Spleen (tissue), 11 donors: ENCODE data around the gene SAFB2. TPM values are rescaled to one million over a fixed set of nuclear protein-coding genes. Genes with fewer than 3 reads are reported as not detected.

Experiments
- DNase-seq: peaks from one replicate; pipeline ENCODE4 v3.0.0-alpha.2; 2020
- H3K27ac ChIP-seq, 8 donors: fragments of 200-600 bp; sonication (generic) in 7 of 8; 1 replicate in 4 of 8; 2 replicates in 4 of 8; pipeline versions ENCODE4 v1.5.0 to v1.8.0; 2016 to 2021; ENCODE audit warnings: inconsistent platforms in 4 of 8, mild to moderate bottlenecking in 4 of 8, moderate library complexity in 1 of 8
- H3K27me3 ChIP-seq, 7 donors: fragments of 200-600 bp; sonication (generic) in 6 of 7; replicated peaks in 1 of 7; 1 replicate in 4 of 7; 2 replicates in 3 of 7; pipeline versions ENCODE4 v1.5.0 to v1.8.0; 2016 to 2021; ENCODE audit warnings: inconsistent platforms in 3 of 7, mild to moderate bottlenecking in 1 of 7
- H3K36me3 ChIP-seq, 6 donors: fragments of 200-600 bp; sonication (generic) in 5 of 6; 1 replicate in 4 of 6; 2 replicates in 2 of 6; pipeline versions ENCODE4 v1.5.0 to v1.8.0; 2016 to 2021; ENCODE audit warnings: inconsistent platforms in 2 of 6
- H3K4me1 ChIP-seq, 6 donors: fragments of 200-600 bp; sonication (generic) in 5 of 6; 1 replicate in 3 of 6; 2 replicates in 3 of 6; pipeline versions ENCODE4 v1.5.0 to v1.8.0; 2016 to 2021; ENCODE audit warnings: inconsistent platforms in 3 of 6
- H3K4me3 ChIP-seq, 8 donors: fragments of 200-600 bp; sonication (generic) in 7 of 8; 1 replicate in 4 of 8; 2 replicates in 4 of 8; pipeline versions ENCODE4 v1.5.0 to v1.8.0; 2016 to 2021; ENCODE audit warnings: inconsistent platforms in 4 of 8, mild to moderate bottlenecking in 4 of 8, moderate library complexity in 2 of 8
- H3K9me3 ChIP-seq, 8 donors: fragments of 200-600 bp; sonication (generic) in 7 of 8; 1 replicate in 4 of 8; 2 replicates in 4 of 8; pipeline versions ENCODE4 v1.5.0 to v1.8.0; 2016 to 2021; ENCODE audit warnings: inconsistent platforms in 4 of 8
- POLR2A ChIP-seq, 3 donors: fragments of 450-650 bp; IDR thresholded peaks; one replicate each; pipeline ENCODE4 v1.5.1; 2017; ENCODE audit warnings: antibody characterized with exemption in 3 of 3, mild to moderate bottlenecking in 1 of 3
- POLR2AphosphoS5 ChIP-seq, 3 donors: sonication (generic); formaldehyde crosslinking; IDR thresholded peaks; one replicate each; pipeline ENCODE4 v1.5.1; 2017; ENCODE audit warnings: antibody characterized with exemption in 3 of 3
- WGBS, 5 donors: extraction: QIAGEN DNeasy Blood & Tissue Kit in 3 of 5; methylation state at CpG; one replicate each; pipeline versions ENCODE4 v1.1.5 to v1.1.7; 2013 to 2018; 5-methylcytosine and 5-hydroxymethylcytosine counted together
- intact Hi-C: fragments of 100-400 bp; cut with DNase I; formaldehyde crosslinking; loops from one replicate; pipeline ENCODE4 v1.15.0; 2023; ENCODE audit warnings: low total_unique reads
- polyA plus RNA-seq, 3 donors: library from polyadenylated mRNA; stranded (reverse); fragments of 200-250 nt; gene quantifications; one replicate each; pipeline ENCODE4 v1.2.1, GENCODE V29; 2013
- total RNA-seq, 7 donors: library from RNA; depleted of rRNA in 3 of 7; stranded (reverse); fragments of >200 nt in 3 of 7; fragmentation: NEBNext Ultra II Directional in 4 of 7; extraction: Animal tissue kit (Norgen Biotek cat#: 25700) in 4 of 7; gene quantifications; one replicate each; pipeline versions ENCODE4 v1.1.0 to v1.2.1, GENCODE V29; 2016 to 2021
- TF ChIP-seq, protein P1 (sequence below), 11 experiments: fragments of 200-600 bp in 7 of 11; fragments of 450-650 bp in 4 of 11; sonication (generic) in 4 of 11; IDR thresholded peaks in 8 of 11; conservative IDR thresholded peaks in 3 of 11; 1 replicate in 7 of 11; 2 replicates in 4 of 11; pipeline versions ENCODE4 v1.4.0 to v1.8.0; 2016 to 2021; ENCODE audit warnings: antibody characterized with exemption in 11 of 11, inconsistent platforms in 4 of 11, mild to moderate bottlenecking in 1 of 11
- donor health status: healthy with polysubstance abuse.
- donor health status: DM: no; HTN: no; CAD: no; lungs with moderate emphysema.
- donor health status: DM: no; HTN: no; CAD: no.
- donor health status: Bipolar disorder and iron deficiency.
- donor health status: healthy.
- donor health status: DM: no; HTN: no; CAD: no.
- donor health status: DM: yes; HTN: yes; CAD: no.

SAFB2 gene
- total and polyA plus RNA-seq, 10 donors = 34.8 to 146 (median 110) TPM

DNA sequence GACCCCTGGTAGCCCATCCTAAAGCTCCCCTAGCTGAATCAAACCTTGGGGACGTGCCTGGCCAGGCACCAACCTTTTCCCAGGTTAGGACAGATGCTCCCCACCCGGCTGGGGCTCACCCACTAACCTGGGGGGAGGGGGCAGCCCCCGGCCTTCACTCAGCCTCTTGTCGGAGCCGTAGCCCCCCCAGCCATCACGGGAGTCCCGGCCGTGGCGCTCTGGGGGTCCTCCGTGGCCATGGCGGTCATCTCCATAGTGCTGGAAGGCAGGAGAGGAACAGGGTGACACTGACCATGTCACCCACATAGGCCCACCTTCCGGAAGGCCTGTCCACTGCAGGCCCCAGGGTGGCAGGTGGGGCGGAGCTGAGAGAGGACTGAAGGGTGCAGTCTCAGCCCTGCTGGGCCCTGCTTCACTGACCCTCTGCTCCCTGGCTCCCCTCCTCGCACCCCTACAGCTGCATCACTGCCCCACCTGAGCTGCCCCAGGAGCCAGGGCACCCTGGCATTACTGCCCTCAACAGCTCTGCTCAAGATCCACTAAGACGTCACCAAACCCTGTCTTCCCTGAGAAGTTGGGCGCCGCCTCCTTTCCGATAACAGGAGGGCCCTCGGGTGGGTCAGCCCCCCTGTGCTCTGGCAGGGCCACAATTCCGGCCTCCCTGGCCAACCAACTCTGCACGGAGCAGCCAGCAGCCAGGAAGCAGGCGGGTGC lies 32.3 kb downstream of the SAFB2 start:
- DNase-seq = peak; percentile 44
- TF ChIP-seq, protein P1, sequence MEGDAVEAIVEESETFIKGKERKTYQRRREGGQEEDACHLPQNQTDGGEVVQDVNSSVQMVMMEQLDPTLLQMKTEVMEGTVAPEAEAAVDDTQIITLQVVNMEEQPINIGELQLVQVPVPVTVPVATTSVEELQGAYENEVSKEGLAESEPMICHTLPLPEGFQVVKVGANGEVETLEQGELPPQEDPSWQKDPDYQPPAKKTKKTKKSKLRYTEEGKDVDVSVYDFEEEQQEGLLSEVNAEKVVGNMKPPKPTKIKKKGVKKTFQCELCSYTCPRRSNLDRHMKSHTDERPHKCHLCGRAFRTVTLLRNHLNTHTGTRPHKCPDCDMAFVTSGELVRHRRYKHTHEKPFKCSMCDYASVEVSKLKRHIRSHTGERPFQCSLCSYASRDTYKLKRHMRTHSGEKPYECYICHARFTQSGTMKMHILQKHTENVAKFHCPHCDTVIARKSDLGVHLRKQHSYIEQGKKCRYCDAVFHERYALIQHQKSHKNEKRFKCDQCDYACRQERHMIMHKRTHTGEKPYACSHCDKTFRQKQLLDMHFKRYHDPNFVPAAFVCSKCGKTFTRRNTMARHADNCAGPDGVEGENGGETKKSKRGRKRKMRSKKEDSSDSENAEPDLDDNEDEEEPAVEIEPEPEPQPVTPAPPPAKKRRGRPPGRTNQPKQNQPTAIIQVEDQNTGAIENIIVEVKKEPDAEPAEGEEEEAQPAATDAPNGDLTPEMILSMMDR (IDR thresholded peaks at IDR 0.05 in 8 of 11, conservative IDR thresholded peaks at IDR 0.05 in 3 of 11) = no peak
- peak in 2 of 3 donors; percentile 0 to 37 for TF ChIP-seq POLR2AphosphoS5 (IDR thresholded peaks at IDR 0.05)
- Histone ChIP-seq H3K9me3 (no peaks in the 10 kb centered on the region), H3K27me3 (no peaks in the 10 kb centered on the region), H3K4me1 (peaks cover 6 to 22% (median 11%) of the 10 kb centered on the region in 6 donors), H3K4me3 (no peak overlapping the region), H3K27ac (no peak overlapping the region), H3K36me3 (peaks cover 14 to 100% (median 92%) of the 10 kb centered on the region in 6 donors)
- intact Hi-C loops = no loop called here
- 92 to 98% (median 94%) methylated on average over 18 to 22 of the region's 22 CpGs for WGBS, 5 donors

DNA sequence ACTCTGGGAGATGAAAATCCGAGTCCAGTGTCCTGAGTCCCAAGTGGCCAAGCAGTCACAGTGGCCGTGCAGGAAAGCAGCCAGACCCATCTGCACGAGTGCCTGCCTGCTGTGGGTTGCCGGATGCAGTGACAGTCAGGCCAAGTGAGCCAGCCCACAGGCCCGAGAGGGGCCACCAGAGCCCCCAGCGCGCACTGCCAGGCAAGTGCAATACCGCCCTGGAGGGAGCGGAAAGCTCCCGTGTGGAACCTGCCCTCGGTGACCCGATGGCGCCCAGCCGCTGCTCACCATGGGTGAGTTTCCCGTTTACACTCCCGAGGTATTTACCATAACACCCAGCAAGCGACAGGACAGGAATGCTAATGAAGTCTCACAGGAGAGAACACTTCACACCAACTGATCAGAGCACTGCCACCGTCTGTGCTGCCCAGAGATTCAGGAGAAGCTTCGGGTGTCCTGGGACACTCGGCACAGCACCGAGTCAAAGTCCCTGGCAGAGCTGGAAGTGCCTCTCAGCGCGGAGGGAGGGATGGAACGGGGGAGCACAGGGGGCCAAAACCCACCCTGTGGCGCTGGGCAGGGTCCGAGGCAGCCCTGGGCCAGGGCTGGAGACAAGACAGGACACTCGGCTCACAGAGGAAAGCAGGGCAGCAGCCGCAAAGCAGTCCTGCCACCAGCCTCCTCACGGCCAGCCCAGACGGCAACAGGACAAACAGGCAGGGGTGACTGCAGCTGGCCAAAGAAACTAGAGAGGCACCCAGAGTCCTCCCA lies 33.5 kb downstream of the SAFB2 start:
- Histone ChIP-seq H3K27me3 (no peaks in the 10 kb centered on the region), H3K4me3 (no peak overlapping the region), H3K36me3 (peaks cover 14 to 98% (median 79%) of the 10 kb centered on the region in 6 donors), H3K9me3 (no peaks in the 10 kb centered on the region), H3K27ac (no peak overlapping the region), H3K4me1 (peaks cover 6 to 24% (median 13%) of the 10 kb centered on the region in 6 donors)
- peak in 1 of 3 donors; percentile 51 for TF ChIP-seq POLR2AphosphoS5 (IDR thresholded peaks at IDR 0.05)
- TF ChIP-seq, protein P1 (IDR thresholded peaks at IDR 0.05 in 8 of 11, conservative IDR thresholded peaks at IDR 0.05 in 3 of 11) = no peak
- intact Hi-C loops = no loop called here
- DNase-seq = peak; percentile 64
- WGBS, 5 donors = 87 to 93% (median 88%) methylated on average over 16 to 30 of the region's 30 CpGs

DNA sequence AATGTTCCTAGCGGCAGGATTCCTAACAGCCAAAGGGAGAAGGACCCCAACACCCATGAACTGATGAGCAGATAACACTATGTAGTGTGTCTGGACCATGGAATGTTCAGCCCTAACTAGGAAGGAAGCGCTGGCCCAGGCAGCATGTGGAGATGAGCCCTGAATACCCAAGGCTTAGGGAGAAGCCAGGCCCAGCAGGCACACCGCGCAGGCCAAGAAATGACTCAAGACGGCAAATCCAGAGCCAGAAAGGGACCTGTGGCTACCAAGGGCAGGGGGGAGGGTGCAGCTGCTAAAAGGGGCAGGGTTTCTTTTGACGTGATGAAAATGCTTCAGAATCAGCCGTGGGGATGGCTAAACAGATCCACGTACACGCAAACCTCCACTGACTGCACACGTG lies 34.1 kb downstream of the SAFB2 start:
- WGBS, 5 donors = 91 to 95% (median 92%) methylated on average over 10 of the region's 10 CpGs
- Histone ChIP-seq H3K9me3 (no peaks in the 10 kb centered on the region), H3K36me3 (peaks cover 14 to 98% (median 73%) of the 10 kb centered on the region in 6 donors), H3K27ac (no peak overlapping the region), H3K27me3 (no peaks in the 10 kb centered on the region), H3K4me1 (peaks cover 6 to 24% (median 13%) of the 10 kb centered on the region in 6 donors), H3K4me3 (no peak overlapping the region)
- DNase-seq = peak; percentile 15
- intact Hi-C loops = no loop called here
- peak in 1 of 3 donors; percentile 1 for TF ChIP-seq POLR2AphosphoS5 (IDR thresholded peaks at IDR 0.05)
- TF ChIP-seq, protein P1 (IDR thresholded peaks at IDR 0.05 in 8 of 11, conservative IDR thresholded peaks at IDR 0.05 in 3 of 11) = no peak

DNA sequence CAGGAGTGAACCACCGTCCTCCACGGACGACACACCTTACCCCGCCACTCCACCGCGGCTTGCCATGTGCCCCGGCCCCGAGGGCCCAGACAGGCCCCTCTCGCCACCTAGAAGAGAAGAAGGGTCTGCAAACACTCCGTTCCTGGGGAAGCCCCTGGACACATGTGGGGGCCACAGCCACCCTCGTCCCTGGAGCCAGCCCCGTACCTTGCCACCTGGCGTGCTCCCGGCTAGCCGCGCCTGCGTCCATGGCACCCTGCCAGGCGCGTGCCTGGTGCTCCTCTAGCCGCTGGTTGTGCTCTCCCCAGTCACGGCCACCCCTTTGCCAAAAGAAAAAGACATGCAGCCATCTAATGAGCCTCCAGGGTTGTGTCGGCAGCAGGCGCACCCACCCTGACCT lies 34.9 kb downstream of the SAFB2 start:
- no peaks in the 10 kb centered on the region for H3K9me3 ChIP-seq
- no peak overlapping the region for H3K27ac ChIP-seq

More for the DNA sequence above, 34.9 kb downstream of the SAFB2 start:
- 89 to 94% (median 91%) methylated on average over 17 to 23 of the region's 23 CpGs for WGBS, 5 donors
- no peaks in the 10 kb centered on the region for H3K27me3 ChIP-seq
- H3K4me3 ChIP-seq = no peak overlapping the region
- DNase-seq = peak; percentile 62
- H3K4me1 ChIP-seq = peaks cover 6 to 24% (median 13%) of the 10 kb centered on the region in 6 donors
- H3K36me3 ChIP-seq = peaks cover 13 to 97% (median 67%) of the 10 kb centered on the region in 6 donors
- intact Hi-C loops = no loop called here
- TF ChIP-seq POLR2AphosphoS5 (IDR thresholded peaks at IDR 0.05) (peak in 1 of 3 donors; percentile 65), POLR2A (IDR thresholded peaks at IDR 0.05) (no peak)
- TF ChIP-seq, protein P1 (IDR thresholded peaks at IDR 0.05 in 8 of 11, conservative IDR thresholded peaks at IDR 0.05 in 3 of 11) = no peak
